RCC 7860 (cell line): ENCODE data around the gene OR8B2.
"Not testable (repeated sequence)": the region's sequence is repeated elsewhere in the genome, so short reads cannot be mapped to it uniquely, and the experiment has no call there.

Source experiments
- DNase-seq: peaks from one replicate; pipeline ENCODE4 v3.0.0-alpha.2; 2015; ENCODE audit warnings: low spot score
- FAIRE-seq: peaks from 2 replicates; lab custom pipeline; 2012; peaks lifted over from hg19 to GRCh38; lab: Jason Lieb, UNC

The OR8B2 gene

GRCh38 chr11:124384399-124384798 is at the start of gene OR8B2:
Gene OR8B2 (minus strand): TSS chr11:124384499. CDS start chr11:124383343, 1,156 bp downstream.
- FAIRE-seq = no peak

GRCh38 chr11:124429599-124429998 is 45.3 kb upstream of the OR8B2 start:
- DNase-seq (no peak), FAIRE-seq (no peak)

More at GRCh38 chr11:124384399-124384798, at the start of gene OR8B2:
- no peak for DNase-seq

- no peak for FAIRE-seq
- no peak for DNase-seq
Measured at GRCh38 chr11:124424384-124424921, 40.2 kb upstream of the OR8B2 start, which contains the start of gene OR8B4. Gene OR8B4 (minus strand): TSS chr11:124424871. CDS start chr11:124424871, 0 bp downstream.

GRCh38 chr11:124421043-124421442 is 36.7 kb upstream of the OR8B2 start:
- no peak for FAIRE-seq
- no peak for DNase-seq

- FAIRE-seq (peak; percentile 21), DNase-seq (peak; percentile 11)
Measured at GRCh38 chr11:124415356-124415923, 31.1 kb upstream of the OR8B2 start.

- DNase-seq (no peak), FAIRE-seq (no peak)
Measured at GRCh38 chr11:124409906-124410305, 25.6 kb upstream of the OR8B2 start.

- DNase-seq (no peak), FAIRE-seq (no peak)
Measured at GRCh38 chr11:124405581-124405980, 21.3 kb upstream of the OR8B2 start.

GRCh38 chr11:124403186-124403585 is 18.9 kb upstream of the OR8B2 start:
- not testable (repeated sequence) for DNase-seq, FAIRE-seq

GRCh38 chr11:124402326-124402922 is 18.1 kb upstream of the OR8B2 start:
- FAIRE-seq = no peak
- peak; percentile 34 for DNase-seq

- FAIRE-seq (no peak), DNase-seq (no peak)
Measured at GRCh38 chr11:124398924-124399323, 14.6 kb upstream of the OR8B2 start, which contains the start of gene OR8B3. Gene OR8B3 (minus strand): TSS chr11:124399024. CDS start chr11:124397351, 1,673 bp downstream.

GRCh38 chr11:124396847-124397246 is 12.5 kb upstream of the OR8B2 start:
- DNase-seq, FAIRE-seq: not testable (repeated sequence)

GRCh38 chr11:124394408-124394807 is 10.1 kb upstream of the OR8B2 start:
- FAIRE-seq = no peak

GRCh38 chr11:124382857-124383256 is 1.4 kb downstream of the OR8B2 start:
- not testable (repeated sequence) for DNase-seq, FAIRE-seq

More at GRCh38 chr11:124394408-124394807, 10.1 kb upstream of the OR8B2 start:
- DNase-seq = no peak

- FAIRE-seq (no peak), DNase-seq (no peak)
Measured at GRCh38 chr11:124380585-124380984, 3.7 kb downstream of the OR8B2 start.

- no peak for FAIRE-seq
Measured at GRCh38 chr11:124376280-124376679, 8.0 kb downstream of the OR8B2 start.

GRCh38 chr11:124359566-124359965 is 24.7 kb downstream of the OR8B2 start:
- FAIRE-seq = no peak
- no peak for DNase-seq

More at GRCh38 chr11:124376280-124376679, 8.0 kb downstream of the OR8B2 start:
- DNase-seq = no peak

GRCh38 chr11:124346311-124346955 is 37.9 kb downstream of the OR8B2 start:
- DNase-seq = no peak

GRCh38 chr11:124344346-124344745 is 40.0 kb downstream of the OR8B2 start:
- FAIRE-seq (no peak), DNase-seq (no peak)

More at GRCh38 chr11:124346311-124346955, 37.9 kb downstream of the OR8B2 start:
- no peak for FAIRE-seq

GRCh38 chr11:124340142-124340447 is 44.2 kb downstream of the OR8B2 start:
- DNase-seq (no peak), FAIRE-seq (no peak)

- DNase-seq = no peak
- FAIRE-seq = no peak
Measured at GRCh38 chr11:124339396-124340141, 44.7 kb downstream of the OR8B2 start.
